Measurements from ENCODE around the gene RSPH3. TPM values are rescaled to one million over a fixed set of nuclear protein-coding genes. Genes with fewer than 3 reads are reported as not detected.
"Not testable (repeated sequence)": the region's sequence is repeated elsewhere in the genome, so short reads cannot be mapped to it uniquely, and the experiment has no call there.

The RSPH3 gene
- total RNA-seq, 4 donors from 2014 or later: 1.9 to 4.4 (median 2.3) TPM

DNA sequence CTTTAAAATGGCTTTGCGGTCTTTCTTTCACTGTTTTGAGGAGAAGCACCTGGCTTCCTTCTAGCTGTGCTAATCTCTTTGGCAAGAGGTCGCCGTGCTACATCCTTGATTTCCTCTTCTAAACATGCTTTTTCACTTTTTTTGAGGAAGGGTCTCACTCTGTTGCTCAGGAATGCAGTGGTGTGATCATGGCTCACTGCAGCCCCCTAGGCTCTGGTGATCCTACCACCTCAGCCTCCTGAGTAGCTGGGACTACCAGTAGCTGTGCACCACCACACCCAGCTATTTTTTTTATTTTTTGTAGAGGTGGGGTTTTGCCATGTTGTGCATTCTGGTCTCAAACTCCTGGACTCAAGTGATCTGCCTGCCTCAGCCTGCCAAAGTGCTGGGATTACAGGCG is 40.5 kb downstream of the RSPH3 start:
- H3K4me3 ChIP-seq: no peak overlapping the region
- H3K9me3 ChIP-seq: no peaks in the 10 kb centered on the region
- H3K27me3 ChIP-seq: no peaks in the 10 kb centered on the region
- intact Hi-C loops (cut with DNase I; ENCODE audit: low total_unique reads) (no loop called here), in situ Hi-C loops (cut with MboI; ENCODE audit: low sequenced_read_pairs in 4 of 4) (no loop called here)
- DNase-seq (no peak), ATAC-seq (no peak)
- H3K4me1 ChIP-seq: no peaks in the 10 kb centered on the region
- H3K36me3 ChIP-seq: no peaks in the 10 kb centered on the region
- H3K27ac ChIP-seq: no peak overlapping the region
- TF ChIP-seq, protein P1, sequence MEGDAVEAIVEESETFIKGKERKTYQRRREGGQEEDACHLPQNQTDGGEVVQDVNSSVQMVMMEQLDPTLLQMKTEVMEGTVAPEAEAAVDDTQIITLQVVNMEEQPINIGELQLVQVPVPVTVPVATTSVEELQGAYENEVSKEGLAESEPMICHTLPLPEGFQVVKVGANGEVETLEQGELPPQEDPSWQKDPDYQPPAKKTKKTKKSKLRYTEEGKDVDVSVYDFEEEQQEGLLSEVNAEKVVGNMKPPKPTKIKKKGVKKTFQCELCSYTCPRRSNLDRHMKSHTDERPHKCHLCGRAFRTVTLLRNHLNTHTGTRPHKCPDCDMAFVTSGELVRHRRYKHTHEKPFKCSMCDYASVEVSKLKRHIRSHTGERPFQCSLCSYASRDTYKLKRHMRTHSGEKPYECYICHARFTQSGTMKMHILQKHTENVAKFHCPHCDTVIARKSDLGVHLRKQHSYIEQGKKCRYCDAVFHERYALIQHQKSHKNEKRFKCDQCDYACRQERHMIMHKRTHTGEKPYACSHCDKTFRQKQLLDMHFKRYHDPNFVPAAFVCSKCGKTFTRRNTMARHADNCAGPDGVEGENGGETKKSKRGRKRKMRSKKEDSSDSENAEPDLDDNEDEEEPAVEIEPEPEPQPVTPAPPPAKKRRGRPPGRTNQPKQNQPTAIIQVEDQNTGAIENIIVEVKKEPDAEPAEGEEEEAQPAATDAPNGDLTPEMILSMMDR (IDR thresholded peaks at IDR 0.05 in 4 of 5, conservative IDR thresholded peaks at IDR 0.05 in 1 of 5): no peak
- TF ChIP-seq POLR2A (IDR thresholded peaks at IDR 0.05): no peak

DNA sequence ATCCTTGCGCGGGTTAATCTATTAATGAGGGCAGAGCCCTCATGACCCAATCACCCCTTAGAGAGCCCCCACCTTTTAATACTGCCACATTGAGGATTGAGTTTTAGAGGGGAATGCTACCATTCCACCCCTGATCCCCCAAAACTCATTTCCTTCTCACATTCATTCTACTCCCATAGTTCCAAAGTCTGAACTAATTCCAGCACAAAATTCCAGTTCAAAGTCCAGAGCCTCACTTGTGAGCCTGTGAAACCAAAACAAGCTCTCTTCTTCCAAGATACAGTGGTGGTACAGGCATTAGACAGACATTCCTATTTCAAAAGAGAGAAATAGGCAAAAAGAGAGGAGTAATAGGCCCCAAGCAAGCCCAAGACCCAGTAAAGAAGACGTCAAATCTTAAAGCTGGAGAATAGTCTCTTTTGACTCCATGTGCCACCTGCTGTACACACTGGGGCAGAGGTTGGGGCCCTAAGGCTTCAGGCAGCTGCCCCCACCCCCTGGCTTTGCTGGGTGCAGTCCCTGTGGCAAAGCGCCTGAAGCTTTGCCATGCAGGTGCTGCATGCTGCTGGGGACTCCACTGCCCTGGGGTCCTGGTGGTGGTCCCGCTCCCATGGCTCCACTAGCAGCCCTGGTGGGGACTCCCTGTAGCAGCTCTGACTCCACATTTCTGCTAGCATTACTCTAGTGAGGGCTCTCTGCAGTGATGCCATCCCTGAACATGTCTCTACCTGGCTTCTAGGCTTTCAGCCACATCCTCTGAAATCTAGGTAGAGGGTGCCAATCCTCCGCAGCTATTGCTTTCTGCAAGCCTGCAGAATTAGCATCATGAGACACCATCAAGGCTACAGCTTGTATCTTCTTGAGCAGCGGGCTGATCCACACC is 41.3 kb downstream of the RSPH3 start:
- Histone ChIP-seq H3K9me3 (no peaks in the 10 kb centered on the region), H3K4me3 (no peak overlapping the region), H3K27me3 (no peaks in the 10 kb centered on the region), H3K36me3 (no peaks in the 10 kb centered on the region), H3K4me1 (no peaks in the 10 kb centered on the region), H3K27ac (no peak overlapping the region)
- intact Hi-C loops (cut with DNase I; ENCODE audit: low total_unique reads): no loop called here
- no peak for TF ChIP-seq POLR2A (IDR thresholded peaks at IDR 0.05)
- TF ChIP-seq, protein P1 (IDR thresholded peaks at IDR 0.05 in 4 of 5, conservative IDR thresholded peaks at IDR 0.05 in 1 of 5): no peak
- ATAC-seq (no peak), DNase-seq (no peak)
- in situ Hi-C loops (cut with MboI; ENCODE audit: low sequenced_read_pairs in 4 of 4): no loop called here

DNA sequence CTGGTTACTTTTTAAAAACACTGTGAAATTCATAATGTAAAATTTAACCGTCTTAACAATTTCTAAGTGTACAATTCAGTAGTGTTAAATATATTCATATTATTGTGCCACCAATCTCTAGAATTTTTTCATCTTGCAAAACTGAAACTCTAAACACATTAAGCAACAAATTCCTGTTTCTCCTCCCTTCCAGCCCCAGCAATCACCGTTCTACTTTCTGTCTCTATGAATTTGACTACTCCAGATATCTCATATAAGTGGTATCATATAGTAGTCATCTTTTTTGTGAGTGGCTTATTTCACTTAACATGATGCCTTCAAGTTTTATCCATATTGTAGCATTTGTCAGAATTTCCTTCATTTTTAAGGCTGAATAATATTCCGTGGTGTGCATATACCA is 44.7 kb downstream of the RSPH3 start:
- no peak for ATAC-seq
- H3K36me3 ChIP-seq: no peaks in the 10 kb centered on the region
- intact Hi-C loops (cut with DNase I; ENCODE audit: low total_unique reads) (no loop called here), in situ Hi-C loops (cut with MboI; ENCODE audit: low sequenced_read_pairs in 4 of 4) (no loop called here)
- no peak overlapping the region for H3K4me3 ChIP-seq
- no peaks in the 10 kb centered on the region for H3K9me3 ChIP-seq
- no peak overlapping the region for H3K27ac ChIP-seq
- DNase-seq: no peak
- TF ChIP-seq, protein P1 (IDR thresholded peaks at IDR 0.05 in 4 of 5, conservative IDR thresholded peaks at IDR 0.05 in 1 of 5): no peak
- no peak for TF ChIP-seq POLR2A (IDR thresholded peaks at IDR 0.05)
- no peaks in the 10 kb centered on the region for H3K4me1 ChIP-seq
- H3K27me3 ChIP-seq: no peaks in the 10 kb centered on the region

DNA sequence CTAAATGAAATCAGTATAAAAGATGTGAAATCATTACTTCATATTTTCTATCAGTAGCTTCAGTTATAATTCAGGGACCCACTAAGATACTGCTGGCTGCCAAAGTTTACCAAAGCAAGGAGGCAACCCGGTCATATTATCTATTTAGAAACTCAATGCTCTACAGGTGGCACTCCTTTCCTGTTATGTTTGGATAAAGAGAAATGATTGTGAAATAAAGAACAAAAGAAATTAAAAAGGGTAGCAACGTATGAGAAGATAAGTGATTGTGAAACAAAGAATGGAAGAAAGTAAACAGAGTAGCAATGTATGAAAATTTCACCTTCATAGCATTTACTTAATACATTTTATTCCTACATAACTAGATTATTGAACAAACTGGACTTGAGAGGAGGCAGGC is 45.2 kb downstream of the RSPH3 start:
- intact Hi-C loops (cut with DNase I; ENCODE audit: low total_unique reads) (no loop called here), in situ Hi-C loops (cut with MboI; ENCODE audit: low sequenced_read_pairs in 4 of 4) (no loop called here)
- TF ChIP-seq, protein P1 (IDR thresholded peaks at IDR 0.05 in 4 of 5, conservative IDR thresholded peaks at IDR 0.05 in 1 of 5): no peak
- no peak for TF ChIP-seq POLR2A (IDR thresholded peaks at IDR 0.05)

DNA sequence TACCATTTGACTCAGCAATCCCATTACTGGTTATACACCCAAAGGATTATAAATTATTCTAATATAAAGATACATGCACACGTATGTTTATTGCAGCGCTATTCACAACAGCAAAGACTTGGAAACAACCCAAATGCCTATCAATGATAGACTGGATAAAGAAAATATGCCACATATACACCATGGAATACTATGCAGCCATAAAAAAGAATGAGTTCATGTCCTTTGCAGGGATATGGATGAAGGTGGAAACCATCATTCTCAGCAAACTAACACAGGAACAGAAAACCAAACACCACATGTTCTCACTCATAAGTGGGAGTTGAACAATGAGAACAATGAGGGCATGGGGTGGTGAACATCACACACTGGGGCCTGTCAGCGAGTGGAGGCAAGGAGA is 48.0 kb downstream of the RSPH3 start:
- H3K4me1 ChIP-seq; H3K36me3 ChIP-seq; H3K4me3 ChIP-seq; ATAC-seq; DNase-seq; in situ Hi-C loops (cut with MboI; ENCODE audit: low sequenced_read_pairs in 4 of 4); H3K9me3 ChIP-seq; H3K27ac ChIP-seq; H3K27me3 ChIP-seq; intact Hi-C loops (cut with DNase I; ENCODE audit: low total_unique reads): not testable (repeated sequence)

More for the DNA sequence above, 45.2 kb downstream of the RSPH3 start:
- H3K9me3 ChIP-seq: no peaks in the 10 kb centered on the region
- ATAC-seq (no peak), DNase-seq (no peak)
- H3K4me1 ChIP-seq: no peaks in the 10 kb centered on the region
- no peak overlapping the region for H3K4me3 ChIP-seq
- H3K27me3 ChIP-seq: no peaks in the 10 kb centered on the region
- no peak overlapping the region for H3K27ac ChIP-seq
- no peaks in the 10 kb centered on the region for H3K36me3 ChIP-seq

DNA sequence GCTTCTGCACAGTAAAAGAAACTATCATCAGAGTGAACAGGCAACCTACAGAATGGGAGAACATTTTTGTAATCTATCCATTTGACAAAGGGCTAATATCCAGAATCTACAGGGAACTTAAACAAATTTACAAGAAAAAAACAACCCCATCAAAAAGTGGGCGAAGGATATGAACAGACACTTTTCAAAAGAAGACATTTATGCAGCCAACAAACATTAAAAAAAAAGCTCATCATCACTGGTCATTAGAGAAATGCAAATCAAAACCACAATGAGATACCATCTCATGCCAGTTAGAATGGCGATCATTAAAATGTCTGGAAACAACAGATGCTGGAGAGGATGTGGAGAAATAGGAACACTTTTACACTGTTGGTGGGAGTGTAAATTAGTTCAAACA is 48.4 kb downstream of the RSPH3 start:
- H3K27me3 ChIP-seq; H3K36me3 ChIP-seq; H3K9me3 ChIP-seq; DNase-seq; intact Hi-C loops (cut with DNase I; ENCODE audit: low total_unique reads); H3K4me3 ChIP-seq; ATAC-seq; in situ Hi-C loops (cut with MboI; ENCODE audit: low sequenced_read_pairs in 4 of 4); H3K27ac ChIP-seq; H3K4me1 ChIP-seq: not testable (repeated sequence)

Measured in gastrocnemius medialis (tissue), 4 donors.